ENCODE measurements around the gene TRMT2A.

TRMT2A gene

DNA sequence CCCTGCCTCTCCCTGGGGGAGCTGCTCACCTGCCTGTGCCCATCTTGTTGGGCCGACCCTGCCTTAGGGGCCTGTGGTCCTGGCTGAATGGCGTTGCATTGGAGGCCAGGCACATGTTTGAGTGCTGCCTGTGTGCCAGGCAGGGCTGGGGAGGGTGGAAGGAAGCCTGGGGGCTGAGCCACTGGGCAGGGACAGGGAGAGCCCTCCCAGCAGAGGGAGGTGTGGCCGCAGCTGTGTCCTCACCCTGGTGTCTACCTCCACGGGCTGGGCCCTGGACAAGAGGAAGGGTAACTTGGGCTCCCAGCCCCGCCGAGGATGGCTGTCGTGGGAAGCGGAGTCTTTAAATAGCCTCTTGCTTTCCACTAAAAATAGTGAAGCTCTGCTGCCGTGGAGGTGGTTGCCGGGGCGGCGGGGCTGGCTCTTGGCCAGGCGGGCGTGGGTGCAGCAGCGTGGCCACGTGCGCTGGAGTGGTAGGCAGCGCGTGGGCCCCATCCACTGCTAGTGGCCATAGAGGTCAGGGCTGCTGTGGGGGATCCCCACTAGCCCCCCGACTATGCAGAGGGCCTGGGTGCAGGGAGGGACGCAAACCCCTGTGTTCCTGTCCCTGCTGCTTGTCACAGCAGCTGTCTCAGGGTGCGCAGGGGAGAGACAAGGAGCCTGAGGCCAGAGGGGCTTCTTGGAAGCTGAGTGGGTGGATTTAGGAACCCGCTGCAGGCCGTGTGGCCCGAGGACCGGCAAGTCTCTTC is 20.8 kb upstream of the TRMT2A start:
- Histone ChIP-seq H3K4me3 (ENCODE audit: low read length in 2 of 2) (no peak overlapping the region), H4K91ac (ENCODE audit: low read depth, low read length, poor library complexity) (no peak overlapping the region), H3K9ac (ENCODE audit: low read depth, low read length, poor library complexity) (peak overlapping the region; percentile 44), H2AFZ (ENCODE audit: low read length) (no peak overlapping the region), H3K36me3 (replicated peaks in 1 of 2; ENCODE audit: control insufficient read depth in 2 of 2, insufficient read depth in 2 of 2, low read length in 2 of 2) (peaks cover 6 to 10% of the 10 kb centered on the region in 2 donors), H2BK5ac (ENCODE audit: low read length) (peak overlapping the region; percentile 39), H2BK15ac (ENCODE audit: low read length) (no peak overlapping the region), H3K23ac (ENCODE audit: low read depth, low read length, poor library complexity) (peak overlapping the region; percentile 89), H4K8ac (ENCODE audit: low read depth, low read length) (no peak overlapping the region), H2BK12ac (ENCODE audit: low read length) (peak overlapping the region; percentile 22), H2AK5ac (ENCODE audit: low read depth, low read length) (peak overlapping the region; percentile 56), H2BK120ac (ENCODE audit: low read depth, low read length) (no peak overlapping the region), H3K4me1 (ENCODE audit: control insufficient read depth in 2 of 2, insufficient read depth in 1 of 2, low read depth in 1 of 2, low read length in 2 of 2) (peaks cover 0 to 8% of the 10 kb centered on the region in 2 donors), H3K79me1 (ENCODE audit: low read depth, low read length) (peaks cover 30% of the 10 kb centered on the region), H3K4me2 (ENCODE audit: insufficient read depth, low read length, poor library complexity, severe bottlenecking) (no peak overlapping the region), H3K4ac (ENCODE audit: low read length) (no peak overlapping the region), H3K27ac (replicated peaks; ENCODE audit: low read length) (no peak overlapping the region), H3K18ac (ENCODE audit: low read length) (peak overlapping the region; percentile 38), H3K9me3 (replicated peaks in 1 of 2; ENCODE audit: control insufficient read depth in 2 of 2, insufficient read depth in 1 of 2, low read depth in 1 of 2, low read length in 2 of 2) (peaks cover 0 to 2% of the 10 kb centered on the region in 2 donors), H3K27me3 (ENCODE audit: control insufficient read depth in 3 of 3, insufficient read depth in 3 of 3, low read depth in 1 of 3, low read length in 3 of 3) (no peaks in the 10 kb centered on the region), H3K14ac (ENCODE audit: low read length) (no peak overlapping the region)
- no CpG with 5 or more reads among the region's 26 CpGs for WGBS, 2 donors (ENCODE audit: extremely low coverage in 2 of 2, insufficient read length in 2 of 2, insufficient replicate concordance in 1 of 2)
- no peak for DNase-seq (ENCODE audit: low spot score)

DNA sequence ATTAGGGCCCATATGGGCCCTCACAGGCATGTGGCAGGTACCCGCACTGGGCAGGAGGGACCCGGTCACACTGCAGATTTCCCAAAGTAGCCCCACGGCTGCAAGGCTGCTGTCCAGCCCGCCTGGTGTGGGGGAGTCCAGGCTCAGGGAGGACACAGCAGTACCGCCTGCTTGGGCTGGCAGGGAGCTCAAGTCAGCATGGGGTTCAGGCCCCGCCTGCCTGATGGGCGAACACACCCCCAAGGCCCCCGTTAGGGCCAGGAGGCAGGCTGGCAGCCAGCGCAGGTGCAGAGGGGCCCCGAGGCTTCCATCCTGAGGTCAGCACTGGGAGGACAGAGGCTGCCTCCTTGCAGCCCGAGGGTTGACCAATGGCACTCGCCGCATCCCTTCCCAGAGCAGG is 20.1 kb upstream of the TRMT2A start:
- Histone ChIP-seq H3K4me1 (ENCODE audit: control insufficient read depth in 2 of 2, insufficient read depth in 1 of 2, low read depth in 1 of 2, low read length in 2 of 2) (peaks cover 7 to 15% of the 10 kb centered on the region in 2 donors), H3K18ac (ENCODE audit: low read length) (no peak overlapping the region), H3K14ac (ENCODE audit: low read length) (peak overlapping the region; percentile 21), H3K4ac (ENCODE audit: low read length) (no peak overlapping the region), H3K23ac (ENCODE audit: low read depth, low read length, poor library complexity) (peak overlapping the region; percentile 65), H3K27me3 (ENCODE audit: control insufficient read depth in 3 of 3, insufficient read depth in 3 of 3, low read depth in 1 of 3, low read length in 3 of 3) (no peaks in the 10 kb centered on the region), H2BK15ac (ENCODE audit: low read length) (no peak overlapping the region), H2AFZ (ENCODE audit: low read length) (no peak overlapping the region), H2BK5ac (ENCODE audit: low read length) (no peak overlapping the region), H2AK5ac (ENCODE audit: low read depth, low read length) (no peak overlapping the region), H2BK12ac (ENCODE audit: low read length) (no peak overlapping the region), H3K4me2 (ENCODE audit: insufficient read depth, low read length, poor library complexity, severe bottlenecking) (no peak overlapping the region), H3K79me1 (ENCODE audit: low read depth, low read length) (peaks cover 32% of the 10 kb centered on the region), H4K91ac (ENCODE audit: low read depth, low read length, poor library complexity) (no peak overlapping the region), H3K4me3 (ENCODE audit: low read length in 2 of 2) (no peak overlapping the region), H3K27ac (replicated peaks; ENCODE audit: low read length) (no peak overlapping the region), H3K9ac (ENCODE audit: low read depth, low read length, poor library complexity) (no peak overlapping the region), H2BK120ac (ENCODE audit: low read depth, low read length) (no peak overlapping the region), H3K36me3 (replicated peaks in 1 of 2; ENCODE audit: control insufficient read depth in 2 of 2, insufficient read depth in 2 of 2, low read length in 2 of 2) (peaks cover 6 to 10% of the 10 kb centered on the region in 2 donors), H3K9me3 (replicated peaks in 1 of 2; ENCODE audit: control insufficient read depth in 2 of 2, insufficient read depth in 1 of 2, low read depth in 1 of 2, low read length in 2 of 2) (peaks cover 0 to 2% of the 10 kb centered on the region in 2 donors), H4K8ac (ENCODE audit: low read depth, low read length) (no peak overlapping the region)
- no peak for DNase-seq (ENCODE audit: low spot score)
- WGBS, 2 donors (ENCODE audit: extremely low coverage in 2 of 2, insufficient read length in 2 of 2, insufficient replicate concordance in 1 of 2), result no CpG with 5 or more reads among the region's 13 CpGs

DNA sequence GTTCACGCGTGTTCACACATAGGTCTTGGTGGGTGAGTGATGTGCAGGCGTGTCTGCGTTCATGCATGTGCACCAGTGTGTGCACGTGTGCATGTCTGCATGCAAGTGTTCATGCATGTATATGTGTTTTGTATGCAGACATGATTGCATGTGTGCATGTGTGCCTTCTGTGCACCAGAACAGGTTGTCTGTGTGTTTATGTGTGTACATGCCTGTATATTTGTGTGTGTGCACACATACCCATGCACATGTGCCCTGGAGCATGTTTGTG is 19.5 kb upstream of the TRMT2A start:
- Histone ChIP-seq H4K8ac (ENCODE audit: low read depth, low read length) (no peak overlapping the region), H3K18ac (ENCODE audit: low read length) (no peak overlapping the region), H3K9ac (ENCODE audit: low read depth, low read length, poor library complexity) (peak overlapping the region; percentile 14), H3K14ac (ENCODE audit: low read length) (no peak overlapping the region), H3K36me3 (replicated peaks in 1 of 2; ENCODE audit: control insufficient read depth in 2 of 2, insufficient read depth in 2 of 2, low read length in 2 of 2) (peaks cover 6 to 8% of the 10 kb centered on the region in 2 donors), H2AK5ac (ENCODE audit: low read depth, low read length) (no peak overlapping the region), H3K9me3 (replicated peaks in 1 of 2; ENCODE audit: control insufficient read depth in 2 of 2, insufficient read depth in 1 of 2, low read depth in 1 of 2, low read length in 2 of 2) (peaks cover 0 to 2% of the 10 kb centered on the region in 2 donors), H2BK15ac (ENCODE audit: low read length) (no peak overlapping the region), H3K4ac (ENCODE audit: low read length) (no peak overlapping the region), H2BK12ac (ENCODE audit: low read length) (no peak overlapping the region), H2AFZ (ENCODE audit: low read length) (no peak overlapping the region), H3K27ac (replicated peaks; ENCODE audit: low read length) (no peak overlapping the region), H2BK5ac (ENCODE audit: low read length) (peak overlapping the region; percentile 54), H2BK120ac (ENCODE audit: low read depth, low read length) (no peak overlapping the region), H3K4me2 (ENCODE audit: insufficient read depth, low read length, poor library complexity, severe bottlenecking) (no peak overlapping the region), H3K4me3 (ENCODE audit: low read length in 2 of 2) (peak overlapping the region in 1 of 2 donors; percentile 61), H4K91ac (ENCODE audit: low read depth, low read length, poor library complexity) (peak overlapping the region; percentile 50), H3K4me1 (ENCODE audit: control insufficient read depth in 2 of 2, insufficient read depth in 1 of 2, low read depth in 1 of 2, low read length in 2 of 2) (peaks cover 7 to 15% of the 10 kb centered on the region in 2 donors), H3K23ac (ENCODE audit: low read depth, low read length, poor library complexity) (peak overlapping the region; percentile 8), H3K79me1 (ENCODE audit: low read depth, low read length) (peaks cover 33% of the 10 kb centered on the region), H3K27me3 (ENCODE audit: control insufficient read depth in 3 of 3, insufficient read depth in 3 of 3, low read depth in 1 of 3, low read length in 3 of 3) (no peaks in the 10 kb centered on the region)
- no CpG with 5 or more reads among the region's 5 CpGs for WGBS, 2 donors (ENCODE audit: extremely low coverage in 2 of 2, insufficient read length in 2 of 2, insufficient replicate concordance in 1 of 2)
- DNase-seq (ENCODE audit: low spot score), result no peak

DNA sequence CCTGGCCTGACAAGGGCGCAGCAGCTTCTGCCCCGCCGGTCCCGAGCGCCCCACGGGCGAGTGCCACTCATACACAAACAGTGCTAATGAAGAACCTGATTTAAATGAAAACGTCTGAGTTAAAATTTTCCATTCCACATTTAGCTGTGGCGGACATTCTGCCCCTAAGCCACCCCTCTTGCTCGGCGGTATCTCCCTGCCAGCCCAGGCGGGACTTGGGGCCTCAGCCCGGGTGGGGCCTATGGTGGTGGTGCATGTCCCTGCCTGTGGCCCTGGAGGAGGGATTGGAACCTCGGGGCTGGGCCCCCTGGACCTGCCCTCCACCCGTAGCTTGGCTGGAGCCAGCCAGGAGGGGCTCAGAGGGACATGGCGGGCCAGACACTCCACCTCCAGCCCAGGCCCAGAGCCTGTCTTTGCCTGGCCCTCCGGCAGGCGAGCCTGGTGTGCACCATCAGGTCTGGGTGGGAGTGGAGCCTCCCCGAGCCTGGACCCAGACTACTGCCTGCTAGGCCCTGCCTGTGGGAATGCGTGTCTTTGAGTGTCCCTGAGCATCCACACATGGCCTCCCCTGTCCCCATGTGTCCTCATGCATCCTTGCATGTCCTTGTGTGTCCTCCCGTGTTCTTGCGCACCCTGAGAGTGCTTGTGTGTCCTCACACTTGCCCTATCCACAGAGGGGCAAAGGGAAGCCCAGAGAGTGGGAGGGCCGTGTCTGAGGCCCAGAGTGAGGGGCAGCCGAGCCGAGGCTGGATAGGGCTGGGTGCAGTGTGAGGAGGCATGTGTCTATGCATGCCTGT is 19.0 kb upstream of the TRMT2A start:
- no peak overlapping the region for H3K18ac ChIP-seq (ENCODE audit: low read length)
- no peak overlapping the region for H2BK120ac ChIP-seq (ENCODE audit: low read depth, low read length)
- no peak for DNase-seq (ENCODE audit: low spot score)
- H3K27ac ChIP-seq (replicated peaks; ENCODE audit: low read length), result no peak overlapping the region
- no peak overlapping the region for H2BK12ac ChIP-seq (ENCODE audit: low read length)
- H2BK5ac ChIP-seq (ENCODE audit: low read length), result peak overlapping the region; percentile 54
- peaks cover 7 to 15% of the 10 kb centered on the region in 2 donors for H3K4me1 ChIP-seq (ENCODE audit: control insufficient read depth in 2 of 2, insufficient read depth in 1 of 2, low read depth in 1 of 2, low read length in 2 of 2)
- H3K9me3 ChIP-seq (replicated peaks in 1 of 2; ENCODE audit: control insufficient read depth in 2 of 2, insufficient read depth in 1 of 2, low read depth in 1 of 2, low read length in 2 of 2), result peaks cover 0 to 2% of the 10 kb centered on the region in 2 donors
- no CpG with 5 or more reads among the region's 25 CpGs for WGBS, 2 donors (ENCODE audit: extremely low coverage in 2 of 2, insufficient read length in 2 of 2, insufficient replicate concordance in 1 of 2)
- no peak overlapping the region for H3K14ac ChIP-seq (ENCODE audit: low read length)
- peak overlapping the region; percentile 50 for H4K91ac ChIP-seq (ENCODE audit: low read depth, low read length, poor library complexity)
- H3K4ac ChIP-seq (ENCODE audit: low read length), result no peak overlapping the region
- peak overlapping the region; percentile 8 for H3K23ac ChIP-seq (ENCODE audit: low read depth, low read length, poor library complexity)
- no peak overlapping the region for H2AK5ac ChIP-seq (ENCODE audit: low read depth, low read length)
- H3K9ac ChIP-seq (ENCODE audit: low read depth, low read length, poor library complexity), result peak overlapping the region; percentile 14
- H3K27me3 ChIP-seq (ENCODE audit: control insufficient read depth in 3 of 3, insufficient read depth in 3 of 3, low read depth in 1 of 3, low read length in 3 of 3), result no peaks in the 10 kb centered on the region
- H4K8ac ChIP-seq (ENCODE audit: low read depth, low read length), result no peak overlapping the region
- H2BK15ac ChIP-seq (ENCODE audit: low read length), result peak overlapping the region; percentile 51
- H2AFZ ChIP-seq (ENCODE audit: low read length), result no peak overlapping the region
- peak overlapping the region in 1 of 2 donors; percentile 61 for H3K4me3 ChIP-seq (ENCODE audit: low read length in 2 of 2)
- H3K4me2 ChIP-seq (ENCODE audit: insufficient read depth, low read length, poor library complexity, severe bottlenecking), result no peak overlapping the region
- peaks cover 6 to 8% of the 10 kb centered on the region in 2 donors for H3K36me3 ChIP-seq (replicated peaks in 1 of 2; ENCODE audit: control insufficient read depth in 2 of 2, insufficient read depth in 2 of 2, low read length in 2 of 2)
- peaks cover 32% of the 10 kb centered on the region for H3K79me1 ChIP-seq (ENCODE audit: low read depth, low read length)
